ENCODE results near the gene JAK1.

The JAK1 gene

DNA sequence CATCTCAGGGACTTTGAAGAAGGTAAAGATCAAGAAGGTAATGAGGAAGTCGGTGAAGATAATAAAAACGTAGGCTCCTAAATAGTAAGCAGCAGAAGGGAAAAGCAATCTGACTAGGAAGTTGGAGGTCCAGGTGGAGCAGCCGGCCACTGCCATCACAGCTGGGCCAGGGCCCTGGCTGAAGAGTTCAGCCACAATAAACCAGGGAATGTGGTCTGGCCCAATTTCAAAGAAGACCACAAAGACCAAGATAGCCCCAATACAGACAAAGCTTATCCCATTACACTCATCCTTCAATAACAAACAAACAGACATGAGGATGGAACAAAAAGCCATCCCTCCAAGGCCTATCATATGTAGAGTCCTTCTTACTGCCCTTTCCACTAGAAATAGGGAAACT is 18.4 kb upstream of the JAK1 start:
- TF ChIP-seq ZNF585B (tag by site-specific recombination; IDR thresholded peaks at IDR 0.05) = no peak
- TF ChIP-seq MEIS1 (CRISPR knock-in tag; IDR thresholded peaks at IDR 0.05; ENCODE audit: borderline replicate concordance) = no peak
- no peak for TF ChIP-seq ZNF132 (tag by site-specific recombination; IDR thresholded peaks at IDR 0.05; ENCODE audit: borderline replicate concordance)
- TF ChIP-seq ZNF830 (tag by site-specific recombination; IDR thresholded peaks at IDR 0.05; ENCODE audit: low read depth) = no peak
- no peak for TF ChIP-seq ZNF335 (tag by site-specific recombination; conservative IDR thresholded peaks at IDR 0.05)
- no peak for TF ChIP-seq HOXA7 (CRISPR knock-in tag; IDR thresholded peaks at IDR 0.05; ENCODE audit: borderline replicate concordance)
- TF ChIP-seq ZNF211 (tag by site-specific recombination; IDR thresholded peaks at IDR 0.05; ENCODE audit: low read depth) = no peak
- no peak for TF ChIP-seq ZNF157 (tag by site-specific recombination; IDR thresholded peaks at IDR 0.05)
- Histone ChIP-seq H3K36me3 (ENCODE audit: control insufficient read depth in 2 of 2, insufficient read depth in 1 of 2, low read length in 2 of 2) (no peaks in the 10 kb centered on the region), H3K9me3 (ENCODE audit: control insufficient read depth, insufficient read depth, low read depth, low read length) (no peaks in the 10 kb centered on the region), H3K4me3 (ENCODE audit: low read depth, low read length) (no peak overlapping the region), H3K27ac (ENCODE audit: extremely low read depth, low read depth, low read length) (no peak overlapping the region), H3K4me1 (ENCODE audit: control insufficient read depth, insufficient read depth, low read length) (no peaks in the 10 kb centered on the region)
- ChIA-PET CTCF (no interaction called here), POLR2A (no interaction called here)

DNA sequence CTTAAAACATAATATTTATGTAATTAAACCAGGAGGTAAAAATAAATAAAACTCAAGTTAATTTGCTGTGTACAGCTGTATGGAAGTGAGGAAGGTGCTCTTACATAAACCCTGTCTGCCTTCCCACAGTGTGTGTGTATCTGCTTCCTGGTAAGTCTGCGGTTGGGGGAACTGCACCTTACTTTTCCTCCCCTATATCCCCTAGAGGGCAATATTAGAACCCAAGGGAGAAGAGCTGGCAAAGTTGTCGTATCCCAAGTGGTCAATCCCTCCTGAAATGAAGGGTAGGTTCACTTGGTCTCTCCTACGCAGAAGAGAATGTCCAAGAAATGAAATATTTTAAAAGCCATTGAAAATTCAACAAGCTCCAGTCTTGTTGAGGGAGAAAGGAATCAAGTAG is 17.8 kb upstream of the JAK1 start:
- ChIA-PET POLR2A (no interaction called here), CTCF (no interaction called here)
- TF ChIP-seq, protein P1, sequence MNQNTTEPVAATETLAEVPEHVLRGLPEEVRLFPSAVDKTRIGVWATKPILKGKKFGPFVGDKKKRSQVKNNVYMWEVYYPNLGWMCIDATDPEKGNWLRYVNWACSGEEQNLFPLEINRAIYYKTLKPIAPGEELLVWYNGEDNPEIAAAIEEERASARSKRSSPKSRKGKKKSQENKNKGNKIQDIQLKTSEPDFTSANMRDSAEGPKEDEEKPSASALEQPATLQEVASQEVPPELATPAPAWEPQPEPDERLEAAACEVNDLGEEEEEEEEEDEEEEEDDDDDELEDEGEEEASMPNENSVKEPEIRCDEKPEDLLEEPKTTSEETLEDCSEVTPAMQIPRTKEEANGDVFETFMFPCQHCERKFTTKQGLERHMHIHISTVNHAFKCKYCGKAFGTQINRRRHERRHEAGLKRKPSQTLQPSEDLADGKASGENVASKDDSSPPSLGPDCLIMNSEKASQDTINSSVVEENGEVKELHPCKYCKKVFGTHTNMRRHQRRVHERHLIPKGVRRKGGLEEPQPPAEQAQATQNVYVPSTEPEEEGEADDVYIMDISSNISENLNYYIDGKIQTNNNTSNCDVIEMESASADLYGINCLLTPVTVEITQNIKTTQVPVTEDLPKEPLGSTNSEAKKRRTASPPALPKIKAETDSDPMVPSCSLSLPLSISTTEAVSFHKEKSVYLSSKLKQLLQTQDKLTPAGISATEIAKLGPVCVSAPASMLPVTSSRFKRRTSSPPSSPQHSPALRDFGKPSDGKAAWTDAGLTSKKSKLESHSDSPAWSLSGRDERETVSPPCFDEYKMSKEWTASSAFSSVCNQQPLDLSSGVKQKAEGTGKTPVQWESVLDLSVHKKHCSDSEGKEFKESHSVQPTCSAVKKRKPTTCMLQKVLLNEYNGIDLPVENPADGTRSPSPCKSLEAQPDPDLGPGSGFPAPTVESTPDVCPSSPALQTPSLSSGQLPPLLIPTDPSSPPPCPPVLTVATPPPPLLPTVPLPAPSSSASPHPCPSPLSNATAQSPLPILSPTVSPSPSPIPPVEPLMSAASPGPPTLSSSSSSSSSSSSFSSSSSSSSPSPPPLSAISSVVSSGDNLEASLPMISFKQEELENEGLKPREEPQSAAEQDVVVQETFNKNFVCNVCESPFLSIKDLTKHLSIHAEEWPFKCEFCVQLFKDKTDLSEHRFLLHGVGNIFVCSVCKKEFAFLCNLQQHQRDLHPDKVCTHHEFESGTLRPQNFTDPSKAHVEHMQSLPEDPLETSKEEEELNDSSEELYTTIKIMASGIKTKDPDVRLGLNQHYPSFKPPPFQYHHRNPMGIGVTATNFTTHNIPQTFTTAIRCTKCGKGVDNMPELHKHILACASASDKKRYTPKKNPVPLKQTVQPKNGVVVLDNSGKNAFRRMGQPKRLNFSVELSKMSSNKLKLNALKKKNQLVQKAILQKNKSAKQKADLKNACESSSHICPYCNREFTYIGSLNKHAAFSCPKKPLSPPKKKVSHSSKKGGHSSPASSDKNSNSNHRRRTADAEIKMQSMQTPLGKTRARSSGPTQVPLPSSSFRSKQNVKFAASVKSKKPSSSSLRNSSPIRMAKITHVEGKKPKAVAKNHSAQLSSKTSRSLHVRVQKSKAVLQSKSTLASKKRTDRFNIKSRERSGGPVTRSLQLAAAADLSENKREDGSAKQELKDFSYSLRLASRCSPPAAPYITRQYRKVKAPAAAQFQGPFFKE (tag by site-specific recombination; IDR thresholded peaks at IDR 0.05; ENCODE audit: borderline replicate concordance) = no peak
- TF ChIP-seq, protein P2, sequence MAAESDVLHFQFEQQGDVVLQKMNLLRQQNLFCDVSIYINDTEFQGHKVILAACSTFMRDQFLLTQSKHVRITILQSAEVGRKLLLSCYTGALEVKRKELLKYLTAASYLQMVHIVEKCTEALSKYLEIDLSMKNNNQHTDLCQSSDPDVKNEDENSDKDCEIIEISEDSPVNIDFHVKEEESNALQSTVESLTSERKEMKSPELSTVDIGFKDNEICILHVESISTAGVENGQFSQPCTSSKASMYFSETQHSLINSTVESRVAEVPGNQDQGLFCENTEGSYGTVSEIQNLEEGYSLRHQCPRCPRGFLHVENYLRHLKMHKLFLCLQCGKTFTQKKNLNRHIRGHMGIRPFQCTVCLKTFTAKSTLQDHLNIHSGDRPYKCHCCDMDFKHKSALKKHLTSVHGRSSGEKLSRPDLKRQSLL (tag by site-specific recombination; IDR thresholded peaks at IDR 0.05) = no peak
- TF ChIP-seq ZSCAN23 (tag by site-specific recombination; IDR thresholded peaks at IDR 0.05) (no peak), HOXC10 (CRISPR knock-in tag; IDR thresholded peaks at IDR 0.05) (no peak), ZNF621 (tag by site-specific recombination; IDR thresholded peaks at IDR 0.05) (no peak), ZNF677 (tag by site-specific recombination; IDR thresholded peaks at IDR 0.05) (no peak), OVOL3 (tag by site-specific recombination; IDR thresholded peaks at IDR 0.05) (no peak)
- TF ChIP-seq, protein P3, sequence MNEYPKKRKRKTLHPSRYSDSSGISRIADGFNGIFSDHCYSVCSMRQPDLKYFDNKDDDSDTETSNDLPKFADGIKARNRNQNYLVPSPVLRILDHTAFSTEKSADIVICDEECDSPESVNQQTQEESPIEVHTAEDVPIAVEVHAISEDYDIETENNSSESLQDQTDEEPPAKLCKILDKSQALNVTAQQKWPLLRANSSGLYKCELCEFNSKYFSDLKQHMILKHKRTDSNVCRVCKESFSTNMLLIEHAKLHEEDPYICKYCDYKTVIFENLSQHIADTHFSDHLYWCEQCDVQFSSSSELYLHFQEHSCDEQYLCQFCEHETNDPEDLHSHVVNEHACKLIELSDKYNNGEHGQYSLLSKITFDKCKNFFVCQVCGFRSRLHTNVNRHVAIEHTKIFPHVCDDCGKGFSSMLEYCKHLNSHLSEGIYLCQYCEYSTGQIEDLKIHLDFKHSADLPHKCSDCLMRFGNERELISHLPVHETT (tag by site-specific recombination; IDR thresholded peaks at IDR 0.05) = no peak

More for the DNA sequence above, 17.8 kb upstream of the JAK1 start:
- no peak overlapping the region for H3K27ac ChIP-seq (ENCODE audit: extremely low read depth, low read depth, low read length)
- H3K4me3 ChIP-seq (ENCODE audit: low read depth, low read length) = no peak overlapping the region
- no peaks in the 10 kb centered on the region for H3K9me3 ChIP-seq (ENCODE audit: control insufficient read depth, insufficient read depth, low read depth, low read length)
- H3K4me1 ChIP-seq (ENCODE audit: control insufficient read depth, insufficient read depth, low read length) = no peaks in the 10 kb centered on the region
- no peaks in the 10 kb centered on the region for H3K36me3 ChIP-seq (ENCODE audit: control insufficient read depth in 2 of 2, insufficient read depth in 1 of 2, low read length in 2 of 2)

All from HEK293 (cell line).